HEK293T (cell line): Measurements from ENCODE around the gene RTF2.

Experiments used
- CTCF ChIA-PET: fragments of 350-600 bp; formaldehyde crosslinking; extraction: SDS; loops from one replicate; lab custom pipeline; 2021; ENCODE audit warnings: antibody characterized with exemption, inconsistent platforms; lab: Yijun Ruan, JAX
- POLR2A ChIA-PET: fragments of 350-600 bp; formaldehyde crosslinking; extraction: SDS; loops from one replicate; lab custom pipeline; 2020; ENCODE audit warnings: antibody characterized with exemption, inconsistent platforms; lab: Yijun Ruan, JAX
- DNase-seq: peaks from one replicate; pipeline ENCODE4 v3.0.0; 2012; ENCODE audit warnings: mixed read lengths; ENCODE audit errors: extremely low spot score
- ARNT ChIP-seq: fragments of 450-650 bp; IDR thresholded peaks from 2 replicates; pipeline ENCODE4 v1.6.1; 2017; ENCODE audit warnings: mild to moderate bottlenecking
- BHLHE40 ChIP-seq: fragments of 450-650 bp; IDR thresholded peaks from 2 replicates; pipeline ENCODE4 v1.6.1; 2016; ENCODE audit warnings: mild to moderate bottlenecking, moderate library complexity, borderline replicate concordance
- CTBP1 ChIP-seq: fragments of 450-650 bp; IDR thresholded peaks from 2 replicates; pipeline ENCODE4 v1.6.1; 2016; ENCODE audit warnings: borderline replicate concordance
- ELF4 ChIP-seq: fragments of 450-650 bp; IDR thresholded peaks from 2 replicates; pipeline ENCODE4 v1.6.1; 2017; ENCODE audit warnings: antibody characterized with exemption
- FOXA1 ChIP-seq: fragments of 450-650 bp; IDR thresholded peaks from 2 replicates; pipeline ENCODE4 v1.6.1; 2016; ENCODE audit warnings: mild to moderate bottlenecking
- FOXK2 ChIP-seq: fragments of 450-650 bp; IDR thresholded peaks from 2 replicates; pipeline ENCODE4 v1.6.1; 2016; ENCODE audit warnings: mild to moderate bottlenecking
- FOXM1 ChIP-seq: fragments of 450-650 bp; IDR thresholded peaks from 2 replicates; pipeline ENCODE4 v1.6.1; 2017; ENCODE audit warnings: mild to moderate bottlenecking, borderline replicate concordance
- HDGF ChIP-seq: fragments of 450-650 bp; IDR thresholded peaks from 2 replicates; pipeline ENCODE4 v1.6.1; 2017; ENCODE audit warnings: antibody characterized with exemption, borderline replicate concordance
- L3MBTL2 ChIP-seq: fragments of 450-650 bp; conservative IDR thresholded peaks from 2 replicates; pipeline ENCODE4 v1.6.1; 2016; ENCODE audit warnings: mild to moderate bottlenecking
- LEF1 ChIP-seq: fragments of 450-650 bp; IDR thresholded peaks from 2 replicates; pipeline ENCODE4 v1.6.1; 2017; ENCODE audit warnings: mild to moderate bottlenecking, borderline replicate concordance
- NFRKB ChIP-seq: fragments of 450-650 bp; IDR thresholded peaks from 2 replicates; pipeline ENCODE4 v1.6.1; 2016; ENCODE audit warnings: mild to moderate bottlenecking, moderate library complexity
- PKNOX1 ChIP-seq: fragments of 450-650 bp; IDR thresholded peaks from 2 replicates; pipeline ENCODE4 v1.6.1; 2016
- SP1 ChIP-seq: fragments of 450-650 bp; IDR thresholded peaks from 2 replicates; pipeline ENCODE4 v1.6.1; 2017
- SUZ12 ChIP-seq: fragments of 450-650 bp; IDR thresholded peaks from 2 replicates; pipeline ENCODE4 v1.6.1; 2016; ENCODE audit warnings: mild to moderate bottlenecking
- TARDBP ChIP-seq: fragments of 450-650 bp; IDR thresholded peaks from 2 replicates; pipeline ENCODE4 v1.6.1; 2016
- ZNF384 ChIP-seq: fragments of 450-650 bp; IDR thresholded peaks from 2 replicates; pipeline ENCODE4 v1.6.1; 2016

The RTF2 gene

GRCh38 chr20:56440346-56441007 is 27.9 kb upstream of the RTF2 start:
- no peak for DNase-seq
- POLR2A ChIA-PET = no interaction called here
- no peak for TF ChIP-seq PKNOX1
- TF ChIP-seq LEF1 = no peak
- no peak for TF ChIP-seq FOXK2
- TF ChIP-seq FOXM1 = no peak
- no peak for TF ChIP-seq HDGF
- no peak for TF ChIP-seq L3MBTL2
- no peak for TF ChIP-seq ZNF384
- no peak for TF ChIP-seq SP1
- TF ChIP-seq NFRKB = no peak
- no peak for TF ChIP-seq ELF4
- TF ChIP-seq SUZ12 = no peak
- TF ChIP-seq ARNT = no peak
- TF ChIP-seq CTBP1 = no peak
- TF ChIP-seq BHLHE40 = no peak
- no peak for TF ChIP-seq TARDBP
- CTCF ChIA-PET = no interaction called here

GRCh38 chr20:56442389-56443365 is 25.8 kb upstream of the RTF2 start:
- no peak for TF ChIP-seq ELF4
- no peak for TF ChIP-seq BHLHE40
- no peak for TF ChIP-seq TARDBP
- no peak for TF ChIP-seq FOXA1
- TF ChIP-seq FOXK2 = no peak
- TF ChIP-seq SUZ12 = no peak
- TF ChIP-seq SP1 = no peak
- TF ChIP-seq PKNOX1 = no peak
- TF ChIP-seq HDGF = no peak
- no peak for TF ChIP-seq ZNF384
- TF ChIP-seq NFRKB = no peak
- no peak for TF ChIP-seq LEF1
- no peak for TF ChIP-seq FOXM1
- CTCF ChIA-PET = no interaction called here
- POLR2A ChIA-PET = no interaction called here
- DNase-seq = no peak

GRCh38 chr20:56443654-56444540 is 24.5 kb upstream of the RTF2 start:
- CTCF ChIA-PET = no interaction called here
- DNase-seq = no peak
- POLR2A ChIA-PET = no interaction called here
- TF ChIP-seq NFRKB (no peak), LEF1 (no peak), FOXM1 (no peak), PKNOX1 (no peak), HDGF (no peak)

- POLR2A ChIA-PET = no interaction called here
- CTCF ChIA-PET = no interaction called here
- TF ChIP-seq PKNOX1 (no peak), L3MBTL2 (no peak), ELF4 (no peak), SUZ12 (no peak), ZNF384 (no peak)
- DNase-seq = no peak
These were observed 23.3 kb upstream of the RTF2 start for GRCh38 chr20:56445130-56445529.

GRCh38 chr20:56445540-56445939 is 22.9 kb upstream of the RTF2 start:
- POLR2A ChIA-PET = no interaction called here
- CTCF ChIA-PET = no interaction called here
- TF ChIP-seq FOXA1 = no peak
- TF ChIP-seq TARDBP = no peak
- TF ChIP-seq HDGF = no peak
- TF ChIP-seq NFRKB = no peak
- TF ChIP-seq ZNF384 = no peak
- TF ChIP-seq LEF1 = no peak
- no peak for TF ChIP-seq FOXK2
- no peak for TF ChIP-seq PKNOX1

More at GRCh38 chr20:56445540-56445939, 22.9 kb upstream of the RTF2 start:
- no peak for DNase-seq
